H7 (cell line): Measurements from ENCODE around the gene CCDC194. TPM values are rescaled to one million over a fixed set of nuclear protein-coding genes. Genes with fewer than 3 reads are reported as not detected.

Experiments
- DNase-seq: peaks from one replicate; pipeline ENCODE4 v3.0.0; 2012
- H3K27me3 ChIP-seq: 2 replicates; pipeline ENCODE4 v1.6.0; 2011; ENCODE audit warnings: mild to moderate bottlenecking, low read length; ENCODE audit not compliant: control insufficient read depth, insufficient read depth
- H3K36me3 ChIP-seq: replicated peaks from 2 replicates; pipeline ENCODE4 v1.5.1; 2011; ENCODE audit warnings: low read length; ENCODE audit not compliant: control insufficient read depth, insufficient read depth
- H3K4me3 ChIP-seq: 2 replicates; pipeline ENCODE4 v1.5.1; 2011; ENCODE audit warnings: low read depth, mild to moderate bottlenecking, control low read depth, low read length, moderate library complexity; ENCODE audit not compliant: insufficient read depth
- total RNA-seq: library from RNA; depleted of rRNA; stranded (reverse); fragments of >200 nt; shearing (Covaris generic); gene quantifications from 2 replicates; pipeline ENCODE4 v1.2.3, GENCODE V29; 2014

The CCDC194 gene
- total RNA-seq, 1 experiment from 2014 or later: 0.42 TPM

- peaks cover 2% of the 10 kb centered on the region for H3K36me3 ChIP-seq
- H3K4me3 ChIP-seq: no peak overlapping the region
- peaks cover 6% of the 10 kb centered on the region for H3K27me3 ChIP-seq
- peak; percentile 92 for DNase-seq
Measured at GRCh38 chr19:17394891-17395415, 957 bp upstream of the CCDC194 start.

GRCh38 chr19:17393002-17393401, 994 bp downstream of the CCDC194 start:
- Histone ChIP-seq H3K27me3 (peaks cover 11% of the 10 kb centered on the region), H3K36me3 (no peaks in the 10 kb centered on the region), H3K4me3 (no peak overlapping the region)
- peak; percentile 34 for DNase-seq

GRCh38 chr19:17391371-17392151, 2.4 kb downstream of the CCDC194 start:
- Histone ChIP-seq H3K27me3 (peaks cover 11% of the 10 kb centered on the region), H3K4me3 (peak overlapping the region; percentile 36), H3K36me3 (no peaks in the 10 kb centered on the region)
- peak; percentile 78 for DNase-seq

GRCh38 chr19:17390665-17391370, 3.2 kb downstream of the CCDC194 start:
- H3K4me3 ChIP-seq: peak overlapping the region; percentile 67
- peaks cover 11% of the 10 kb centered on the region for H3K27me3 ChIP-seq
- H3K36me3 ChIP-seq: no peaks in the 10 kb centered on the region
- DNase-seq: peak; percentile 99

GRCh38 chr19:17389957-17390664, 3.9 kb downstream of the CCDC194 start:
- DNase-seq: peak; percentile 86
- H3K4me3 ChIP-seq: peak overlapping the region; percentile 67
- H3K27me3 ChIP-seq: peaks cover 11% of the 10 kb centered on the region
- H3K36me3 ChIP-seq: no peaks in the 10 kb centered on the region

GRCh38 chr19:17389288-17389687, 4.7 kb downstream of the CCDC194 start:
- Histone ChIP-seq H3K36me3 (no peaks in the 10 kb centered on the region), H3K4me3 (no peak overlapping the region), H3K27me3 (peaks cover 11% of the 10 kb centered on the region)
- DNase-seq: no peak

GRCh38 chr19:17385878-17386611, 8.0 kb downstream of the CCDC194 start:
- H3K4me3 ChIP-seq: no peak overlapping the region
- H3K36me3 ChIP-seq: no peaks in the 10 kb centered on the region
- peak; percentile 94 for DNase-seq
- H3K27me3 ChIP-seq: peaks cover 11% of the 10 kb centered on the region

GRCh38 chr19:17380426-17381138, 13.4 kb downstream of the CCDC194 start:
- no peak for DNase-seq

GRCh38 chr19:17379221-17379631, 14.8 kb downstream of the CCDC194 start:
- no peaks in the 10 kb centered on the region for H3K36me3 ChIP-seq
- peak; percentile 83 for DNase-seq
- no peak overlapping the region for H3K4me3 ChIP-seq
- H3K27me3 ChIP-seq: no peaks in the 10 kb centered on the region

More at GRCh38 chr19:17380426-17381138, 13.4 kb downstream of the CCDC194 start:
- Histone ChIP-seq H3K36me3 (no peaks in the 10 kb centered on the region), H3K4me3 (no peak overlapping the region), H3K27me3 (no peaks in the 10 kb centered on the region; the same call in 1 of the 2 replicates)

GRCh38 chr19:17378271-17378670, 15.7 kb downstream of the CCDC194 start:
- Histone ChIP-seq H3K27me3 (no peaks in the 10 kb centered on the region), H3K4me3 (no peak overlapping the region), H3K36me3 (no peaks in the 10 kb centered on the region)
- DNase-seq: peak; percentile 27

GRCh38 chr19:17376935-17377600, 16.9 kb downstream of the CCDC194 start, which contains the start of gene PLVAP:
Gene PLVAP, minus strand, starts transcription at chr19:17377342. Its CDS starts 54 bp downstream, at chr19:17377288.
- H3K36me3 ChIP-seq: no peaks in the 10 kb centered on the region
- H3K4me3 ChIP-seq: no peak within 1 kb of the TSS
- DNase-seq: peak; percentile 49
- no peaks in the 10 kb centered on the region for H3K27me3 ChIP-seq

- DNase-seq: no peak
- Histone ChIP-seq H3K4me3 (no peak overlapping the region), H3K27me3 (no peaks in the 10 kb centered on the region), H3K36me3 (no peaks in the 10 kb centered on the region)
Measured at GRCh38 chr19:17370026-17370587, 23.9 kb downstream of the CCDC194 start.

- H3K36me3 ChIP-seq: no peaks in the 10 kb centered on the region
- no peak overlapping the region for H3K4me3 ChIP-seq
- no peak for DNase-seq
- H3K27me3 ChIP-seq: no peaks in the 10 kb centered on the region
Measured at GRCh38 chr19:17365361-17365760, 28.6 kb downstream of the CCDC194 start.
